ENCODE data around the gene NPBWR2. TPM values are rescaled to one million over a fixed set of nuclear protein-coding genes. Genes with fewer than 3 reads are reported as not detected.

NPBWR2 gene
- total RNA-seq, 1 experiment from 2014 or later, result not detected

DNA sequence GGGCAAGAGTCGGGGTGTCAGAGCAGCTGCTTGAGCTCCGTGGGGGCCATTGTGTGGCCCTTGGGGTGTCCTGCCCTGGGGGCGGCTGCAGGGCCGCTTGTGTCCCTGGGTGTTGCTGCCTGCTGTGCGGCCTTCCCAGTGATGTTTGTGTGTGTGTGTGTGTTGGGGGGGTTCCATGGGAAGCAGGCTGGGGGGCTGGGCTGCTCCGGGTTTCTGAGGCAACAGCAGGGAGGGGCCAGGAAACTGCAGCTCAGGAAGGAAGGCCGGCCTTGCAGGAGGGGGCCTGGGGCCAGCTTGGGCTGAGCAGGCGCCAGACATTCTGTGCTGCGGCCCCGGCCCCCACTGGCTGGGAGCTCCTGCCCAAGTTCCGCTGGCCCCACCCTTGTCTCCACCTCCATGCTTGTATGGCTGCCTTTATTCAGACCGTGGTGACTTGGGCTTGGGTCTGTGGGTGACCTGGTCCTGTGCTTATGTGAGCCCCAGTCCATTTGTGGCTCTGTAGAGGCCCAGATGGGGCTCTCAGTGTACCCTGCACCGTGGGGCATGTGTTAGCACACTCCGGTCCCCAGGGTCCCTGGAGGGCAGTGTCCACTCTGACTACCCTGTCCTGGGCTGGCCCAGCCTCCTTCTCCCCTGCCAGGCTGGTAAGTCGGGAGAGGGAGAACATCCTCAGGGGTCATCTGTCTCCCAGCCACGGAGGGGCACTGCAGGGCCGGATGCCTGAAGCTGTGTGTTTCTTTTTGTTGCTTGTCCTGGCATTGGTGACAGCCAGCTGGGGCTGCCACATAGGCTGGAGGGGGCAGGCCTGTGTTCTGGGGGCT lies 53.3 kb downstream of the NPBWR2 start:
- H3K27me3 ChIP-seq (ENCODE audit: control insufficient read depth, insufficient read depth, low read length), result no peaks in the 10 kb centered on the region
- POLR2A ChIA-PET, result interaction anchor here (0.7 kb wide), 1 partner anchor 10 kb away, joined by 3 read pairs; no protein-coding TSS in a partner anchor
- no peak overlapping the region for H3K4me3 ChIP-seq (ENCODE audit: low read depth in 2 of 2, low read length in 2 of 2)
- intact Hi-C loops (cut with micrococcal nuclease; ENCODE audit: unreplicated experiment), result no loop called here
- ATAC-seq, result peak; percentile 37
- no peak for TF ChIP-seq TCF7L2 (IDR thresholded peaks at IDR 0.05; ENCODE audit: low read depth, low read length)
- no peak for TF ChIP-seq POLR2AphosphoS5 (IDR thresholded peaks at IDR 0.05; ENCODE audit: low read depth, low read length)
- TF ChIP-seq REST (IDR thresholded peaks at IDR 0.05; ENCODE audit: insufficient read depth in 1 of 2, low read depth in 2 of 2, low read length in 1 of 2), result no peak
- TF ChIP-seq, protein P1, sequence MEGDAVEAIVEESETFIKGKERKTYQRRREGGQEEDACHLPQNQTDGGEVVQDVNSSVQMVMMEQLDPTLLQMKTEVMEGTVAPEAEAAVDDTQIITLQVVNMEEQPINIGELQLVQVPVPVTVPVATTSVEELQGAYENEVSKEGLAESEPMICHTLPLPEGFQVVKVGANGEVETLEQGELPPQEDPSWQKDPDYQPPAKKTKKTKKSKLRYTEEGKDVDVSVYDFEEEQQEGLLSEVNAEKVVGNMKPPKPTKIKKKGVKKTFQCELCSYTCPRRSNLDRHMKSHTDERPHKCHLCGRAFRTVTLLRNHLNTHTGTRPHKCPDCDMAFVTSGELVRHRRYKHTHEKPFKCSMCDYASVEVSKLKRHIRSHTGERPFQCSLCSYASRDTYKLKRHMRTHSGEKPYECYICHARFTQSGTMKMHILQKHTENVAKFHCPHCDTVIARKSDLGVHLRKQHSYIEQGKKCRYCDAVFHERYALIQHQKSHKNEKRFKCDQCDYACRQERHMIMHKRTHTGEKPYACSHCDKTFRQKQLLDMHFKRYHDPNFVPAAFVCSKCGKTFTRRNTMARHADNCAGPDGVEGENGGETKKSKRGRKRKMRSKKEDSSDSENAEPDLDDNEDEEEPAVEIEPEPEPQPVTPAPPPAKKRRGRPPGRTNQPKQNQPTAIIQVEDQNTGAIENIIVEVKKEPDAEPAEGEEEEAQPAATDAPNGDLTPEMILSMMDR (IDR thresholded peaks at IDR 0.05), result peak; percentile 72
- no peak for TF ChIP-seq SIN3A (IDR thresholded peaks at IDR 0.05; ENCODE audit: borderline replicate concordance, insufficient read depth, low read depth, low read length)
- BruUV-seq (replicated peaks), result no TSS peak
- peak overlapping the region; percentile 52 for H3K27ac ChIP-seq (ENCODE audit: low read length)
- H3K36me3 ChIP-seq (ENCODE audit: control insufficient read depth, insufficient read depth, low read length), result no peaks in the 10 kb centered on the region
- H3K9me3 ChIP-seq (ENCODE audit: control insufficient read depth, insufficient read depth, low read depth, low read length), result no peaks in the 10 kb centered on the region
- H3K4me1 ChIP-seq (ENCODE audit: control insufficient read depth, insufficient read depth, low read length), result peaks cover 67% of the 10 kb centered on the region
- no peak for DNase-seq (ENCODE audit: low read depth, low spot score)
- in situ Hi-C loops (cut with HindIII; ENCODE audit: low pct_unique_long_range_greater_than_20kb, low sequenced_read_pairs), result no loop called here
- CTCF ChIA-PET, result interaction anchor here (0.6 to 1.6 kb wide), 3 partner anchors 13 to 20 kb away, joined by 3 to 9 read pairs (median 3); no protein-coding TSS in a partner anchor

Small RNA genes within 50 kb of the gene (microRNA-seq; reads per million reads assigned to microRNA genes)
- 2.2 reads per million for gene MIR6813 (ENCODE audit: unreplicated experiment)

Other genes with a start within 250 kb of the NPBWR2 start
- gene ABHD16B, start 246.1 kb downstream of the NPBWR2 start, total RNA-seq (2021; ENCODE audit: unreplicated experiment), result not detected
- 113 TPM for gene TPD52L2, start 242.3 kb downstream of the NPBWR2 start, total RNA-seq (2021; ENCODE audit: unreplicated experiment)
- 59.5 TPM for gene DNAJC5, start 212.4 kb downstream of the NPBWR2 start, total RNA-seq (2021; ENCODE audit: unreplicated experiment)
- 47.4 TPM for gene UCKL1, start 151.1 kb downstream of the NPBWR2 start, total RNA-seq (2021; ENCODE audit: unreplicated experiment)
- gene ZNF512B, start 137.6 kb downstream of the NPBWR2 start, total RNA-seq (2021; ENCODE audit: unreplicated experiment), result 17.9 TPM
- gene SAMD10, start 127.9 kb downstream of the NPBWR2 start, total RNA-seq (2021; ENCODE audit: unreplicated experiment), result 8.8 TPM
- gene PRPF6, start 126.4 kb downstream of the NPBWR2 start, total RNA-seq (2021; ENCODE audit: unreplicated experiment), result 88.4 TPM
- 1.9 TPM for gene C20orf204, start 71.4 kb downstream of the NPBWR2 start, total RNA-seq (2021; ENCODE audit: unreplicated experiment)
- gene SOX18, start 57.9 kb downstream of the NPBWR2 start, total RNA-seq (2021; ENCODE audit: unreplicated experiment), result 18.7 TPM
- 38.5 TPM for gene TCEA2, start 44.4 kb downstream of the NPBWR2 start, total RNA-seq (2021; ENCODE audit: unreplicated experiment)
- 32.0 TPM for gene RGS19, start 28.0 kb downstream of the NPBWR2 start, total RNA-seq (2021; ENCODE audit: unreplicated experiment)
- 3.9 TPM for gene OPRL1, start 27.5 kb downstream of the NPBWR2 start, total RNA-seq (2021; ENCODE audit: unreplicated experiment)
- gene LKAAEAR1, start 23.2 kb downstream of the NPBWR2 start, total RNA-seq (2021; ENCODE audit: unreplicated experiment), result 0.67 TPM
- 0.41 TPM for gene MYT1, start 56.9 kb upstream of the NPBWR2 start, total RNA-seq (2021; ENCODE audit: unreplicated experiment)
- 35.0 TPM for gene PCMTD2, start 148.2 kb upstream of the NPBWR2 start, total RNA-seq (2021; ENCODE audit: unreplicated experiment)